CD14-positive monocyte (primary cell): Measurements from ENCODE around the gene NARF. TPM values are rescaled to one million over a fixed set of nuclear protein-coding genes. Genes with fewer than 3 reads are reported as not detected.

Experiments used
- DNase-seq, 3 donors: peaks; one replicate each; pipeline ENCODE4 v3.0.0-alpha.2; 2011 to 2022
- H2AFZ ChIP-seq: 2 replicates; pipeline ENCODE4 v1.6.0; 2012; ENCODE audit warnings: mild to moderate bottlenecking, low read depth, low read length, inconsistent platforms; ENCODE audit not compliant: insufficient read depth, poor library complexity, severe bottlenecking
- H3K27ac ChIP-seq, 2 donors: 1 replicate in 1 of 2; 2 replicates in 1 of 2; pipeline ENCODE4 v1.5.1; 2012 to 2013; ENCODE audit warnings: low read length in 2 of 2, control low read depth in 1 of 2, inconsistent platforms in 1 of 2, low read depth in 1 of 2, mild to moderate bottlenecking in 1 of 2
- H3K27me3 ChIP-seq, 2 donors: one replicate each; pipeline versions ENCODE4 v1.6.0 to v1.6.1; 2011 to 2013; ENCODE audit warnings: low read length in 2 of 2; ENCODE audit not compliant: control insufficient read depth in 2 of 2, insufficient read depth in 2 of 2
- H3K36me3 ChIP-seq, 2 donors: replicated peaks in 1 of 2; 1 replicate in 1 of 2; 2 replicates in 1 of 2; pipeline versions ENCODE4 v1.5.1 to v1.6.1; 2012 to 2013; ENCODE audit warnings: low read length in 2 of 2, control low read depth in 1 of 2, inconsistent platforms in 1 of 2, mild to moderate bottlenecking in 1 of 2; ENCODE audit not compliant: insufficient read depth in 2 of 2, control insufficient read depth in 1 of 2
- H3K4me1 ChIP-seq, 2 donors: 1 replicate in 1 of 2; 2 replicates in 1 of 2; pipeline versions ENCODE4 v1.5.1 to v1.6.1; 2012 to 2013; ENCODE audit warnings: low read length in 2 of 2, control low read depth in 1 of 2, inconsistent platforms in 1 of 2, mild to moderate bottlenecking in 1 of 2, moderate library complexity in 1 of 2; ENCODE audit not compliant: insufficient read depth in 2 of 2, control insufficient read depth in 1 of 2
- H3K4me2 ChIP-seq: replicated peaks from 2 replicates; pipeline ENCODE3; 2012; ENCODE audit warnings: low read length, moderate library complexity, mild to moderate bottlenecking; ENCODE audit not compliant: poor library complexity, severe bottlenecking; ENCODE audit errors: extremely low read depth
- H3K4me3 ChIP-seq, 3 experiments: fragments of 200-600 bp in 1 of 3; sonication (generic) in 1 of 3; replicated peaks in 1 of 3; 1 replicate in 2 of 3; 2 replicates in 1 of 3; pipeline ENCODE4 v1.5.1; 2011 to 2013; ENCODE audit warnings: low read length in 3 of 3, mild to moderate bottlenecking in 3 of 3, control low read depth in 2 of 3, low read depth in 2 of 3, inconsistent platforms in 1 of 3, moderate library complexity in 1 of 3
- H3K79me2 ChIP-seq: 2 replicates; pipeline ENCODE4 v1.6.0; 2012; ENCODE audit warnings: mild to moderate bottlenecking, control low read depth, inconsistent platforms, low read length, moderate library complexity; ENCODE audit not compliant: insufficient read depth
- H3K9ac ChIP-seq: 2 replicates; pipeline ENCODE4 v1.6.0; 2017; ENCODE audit warnings: low read length, mild to moderate bottlenecking; ENCODE audit not compliant: insufficient read depth, poor library complexity, severe bottlenecking
- H3K9me3 ChIP-seq, 2 donors: replicated peaks in 1 of 2; 1 replicate in 1 of 2; 2 replicates in 1 of 2; pipeline versions ENCODE4 v1.5.1 to v1.6.1; 2012 to 2013; ENCODE audit warnings: low read length in 2 of 2, control low read depth in 1 of 2; ENCODE audit not compliant: control insufficient read depth in 1 of 2, insufficient read depth in 1 of 2
- H4K20me1 ChIP-seq: 2 replicates; pipeline ENCODE4 v1.6.0; 2012; ENCODE audit warnings: mild to moderate bottlenecking, low read length, control low read depth, moderate library complexity; ENCODE audit not compliant: insufficient read depth
- H3K27ac Mint-ChIP-seq, 7 donors: one replicate each; pipeline ENCODE4 v1.8.0; 2020; ENCODE audit warnings: mild to moderate bottlenecking in 7 of 7, mixed read lengths in 7 of 7, moderate library complexity in 6 of 7, inconsistent platforms in 2 of 7
- H3K27me3 Mint-ChIP-seq, 3 donors: one replicate each; pipeline ENCODE4 v1.8.0; 2021 to 2022; ENCODE audit warnings: low read depth in 3 of 3, mild to moderate bottlenecking in 3 of 3, mixed read lengths in 3 of 3, moderate library complexity in 3 of 3, inconsistent platforms in 1 of 3
- H3K36me3 Mint-ChIP-seq, 2 donors: one replicate each; pipeline ENCODE4 v1.8.0; 2020; ENCODE audit warnings: mixed read lengths in 2 of 2, inconsistent platforms in 1 of 2, mild to moderate bottlenecking in 1 of 2
- H3K4me1 Mint-ChIP-seq: one replicate; pipeline ENCODE4 v1.8.0; 2020; ENCODE audit warnings: mild to moderate bottlenecking, mixed read lengths
- H3K4me3 Mint-ChIP-seq, 2 donors: one replicate each; pipeline ENCODE4 v1.8.0; 2020; ENCODE audit warnings: mild to moderate bottlenecking in 2 of 2, mixed read lengths in 2 of 2, moderate library complexity in 1 of 2
- H3K9me3 Mint-ChIP-seq, 7 donors: one replicate each; pipeline ENCODE4 v1.8.0; 2020 to 2022; ENCODE audit warnings: mixed read lengths in 7 of 7, mild to moderate bottlenecking in 6 of 7, moderate library complexity in 6 of 7, inconsistent platforms in 2 of 7
- WGBS: methylation state at CpG from one replicate; pipeline ENCODE4 v1.1.5; 2013; ENCODE audit warnings: missing lambda C conversion rate; ENCODE audit not compliant: insufficient coverage; 5-methylcytosine and 5-hydroxymethylcytosine counted together
- intact Hi-C, 2 donors: fragments of 100-400 bp; cut with micrococcal nuclease; formaldehyde crosslinking; loops; one replicate each; pipeline versions ENCODE4 v1.15.0 to v1.15.1; 2023
- polyA plus RNA-seq, 3 donors: library from polyadenylated mRNA; depleted of rRNA in 1 of 3; unstranded in 2 of 3; stranded (reverse) in 1 of 3; fragments of 300-500 nt in 2 of 3; fragments of >200 nt in 1 of 3; fragmentation: Illumina TruSeq in 2 of 3; gene quantifications; 1 replicate in 2 of 3; 2 replicates in 1 of 3; pipeline ENCODE4 v1.2.3, GENCODE V29; 2012 to 2021
- TF ChIP-seq, protein P1 (sequence below): fragments of 200-600 bp; IDR thresholded peaks from one replicate; pipeline ENCODE4 v1.8.0; 2022; ENCODE audit warnings: antibody characterized with exemption, mild to moderate bottlenecking

Gene NARF
- polyA plus RNA-seq, 3 donors: 91.2 to 101 (median 100) TPM

DNA sequence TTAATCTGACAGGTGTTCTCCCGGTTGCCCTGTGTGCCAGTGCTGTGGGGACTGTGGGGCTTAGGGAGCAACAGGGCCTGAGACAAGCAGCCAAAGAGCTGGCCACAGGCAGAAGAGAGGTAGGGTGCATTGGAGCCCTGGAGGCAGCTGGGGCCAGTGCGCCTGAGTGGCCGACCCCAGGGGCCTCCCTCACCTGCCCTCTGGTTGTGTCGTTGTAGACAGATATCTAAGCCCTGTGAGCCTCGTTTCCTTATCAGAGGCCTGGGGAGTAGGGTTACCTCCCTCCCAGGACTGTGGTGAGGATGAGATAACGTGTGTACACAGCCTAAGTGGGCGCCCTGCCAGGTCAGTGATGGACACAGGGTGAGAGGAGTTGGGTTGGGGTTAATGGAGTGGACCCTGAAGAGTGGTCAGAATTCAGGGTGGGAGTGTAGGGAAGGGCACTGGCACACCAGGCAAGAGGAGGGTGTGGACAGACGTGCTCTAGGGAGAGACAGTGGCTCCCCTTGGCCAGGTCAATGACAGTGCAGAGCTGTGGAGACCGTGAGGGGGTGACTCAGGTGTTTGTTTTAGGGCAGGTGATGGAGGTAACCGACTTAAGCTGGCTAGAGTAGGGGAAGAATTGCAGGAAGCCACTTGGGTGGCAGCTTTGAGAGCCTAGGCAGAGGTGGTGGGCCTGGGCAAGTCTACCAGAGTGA, 3.4 kb downstream of the NARF start:
- Histone ChIP-seq H3K4me2 (no peak overlapping the region), H3K9ac (no peak overlapping the region), H3K27ac (no peak overlapping the region), H3K79me2 (peaks cover 26% of the 10 kb centered on the region), H3K9me3 (no peaks in the 10 kb centered on the region), H3K4me1 (peaks cover 18 to 23% of the 10 kb centered on the region in 2 donors), H3K27me3 (no peaks in the 10 kb centered on the region), H4K20me1 (peaks cover 39% of the 10 kb centered on the region), H3K36me3 (peaks cover 59 to 71% of the 10 kb centered on the region in 2 donors), H3K4me3 (no peak overlapping the region), H2AFZ (no peak overlapping the region)
- Mint-ChIP-seq H3K4me1 (peaks cover 17% of the 10 kb centered on the region), H3K9me3 (no peaks in the 10 kb centered on the region), H3K4me3 (no peak overlapping the region), H3K27me3 (peaks cover 0 to 1% (median 0%) of the 10 kb centered on the region in 3 donors), H3K36me3 (peaks cover 60 to 69% of the 10 kb centered on the region in 2 donors), H3K27ac (peak overlapping the region in 4 of 7 donors; percentile 10 to 70 (median 48))
- WGBS: 95% methylated on average over 6 of the region's 10 CpGs
- no peak for DNase-seq
- TF ChIP-seq, protein P1, sequence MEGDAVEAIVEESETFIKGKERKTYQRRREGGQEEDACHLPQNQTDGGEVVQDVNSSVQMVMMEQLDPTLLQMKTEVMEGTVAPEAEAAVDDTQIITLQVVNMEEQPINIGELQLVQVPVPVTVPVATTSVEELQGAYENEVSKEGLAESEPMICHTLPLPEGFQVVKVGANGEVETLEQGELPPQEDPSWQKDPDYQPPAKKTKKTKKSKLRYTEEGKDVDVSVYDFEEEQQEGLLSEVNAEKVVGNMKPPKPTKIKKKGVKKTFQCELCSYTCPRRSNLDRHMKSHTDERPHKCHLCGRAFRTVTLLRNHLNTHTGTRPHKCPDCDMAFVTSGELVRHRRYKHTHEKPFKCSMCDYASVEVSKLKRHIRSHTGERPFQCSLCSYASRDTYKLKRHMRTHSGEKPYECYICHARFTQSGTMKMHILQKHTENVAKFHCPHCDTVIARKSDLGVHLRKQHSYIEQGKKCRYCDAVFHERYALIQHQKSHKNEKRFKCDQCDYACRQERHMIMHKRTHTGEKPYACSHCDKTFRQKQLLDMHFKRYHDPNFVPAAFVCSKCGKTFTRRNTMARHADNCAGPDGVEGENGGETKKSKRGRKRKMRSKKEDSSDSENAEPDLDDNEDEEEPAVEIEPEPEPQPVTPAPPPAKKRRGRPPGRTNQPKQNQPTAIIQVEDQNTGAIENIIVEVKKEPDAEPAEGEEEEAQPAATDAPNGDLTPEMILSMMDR: no peak
- intact Hi-C loops: no loop called here

DNA sequence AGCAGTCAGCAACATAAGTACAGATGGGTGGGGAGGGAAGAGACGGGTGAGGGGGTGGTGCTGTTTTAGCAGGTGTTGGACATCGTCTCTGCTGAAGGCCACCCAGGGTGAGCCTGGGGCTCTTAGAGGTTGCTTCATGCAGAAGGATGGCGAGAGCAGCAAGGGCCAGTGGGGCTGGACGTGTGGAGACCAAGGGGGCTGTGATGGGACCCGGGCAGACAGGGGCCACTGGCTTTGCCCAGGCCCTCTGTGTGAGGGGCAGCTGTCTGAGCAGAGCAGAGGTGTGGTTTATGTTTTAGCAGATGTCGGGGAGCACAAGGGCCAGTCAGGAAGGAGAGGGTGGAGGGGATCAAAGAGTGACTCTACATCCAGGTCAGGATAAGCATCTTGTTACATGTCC, 4.8 kb downstream of the NARF start:
- peaks cover 0 to 1% (median 0%) of the 10 kb centered on the region in 3 donors for H3K27me3 Mint-ChIP-seq
- Histone ChIP-seq H3K36me3 (peaks cover 66 to 85% of the 10 kb centered on the region in 2 donors), H3K79me2 (peaks cover 26% of the 10 kb centered on the region), H3K9ac (no peak overlapping the region), H2AFZ (no peak overlapping the region), H3K27me3 (no peaks in the 10 kb centered on the region), H3K9me3 (no peaks in the 10 kb centered on the region), H3K27ac (no peak overlapping the region), H3K4me2 (no peak overlapping the region), H3K4me1 (peaks cover 7 to 10% of the 10 kb centered on the region in 2 donors), H4K20me1 (peaks cover 39% of the 10 kb centered on the region), H3K4me3 (no peak overlapping the region)
- DNase-seq: no peak
- TF ChIP-seq, protein P1: no peak
- peak overlapping the region in 4 of 7 donors; percentile 20 to 66 (median 50) for H3K27ac Mint-ChIP-seq
- peaks cover 67 to 84% of the 10 kb centered on the region in 2 donors for H3K36me3 Mint-ChIP-seq
- no peaks in the 10 kb centered on the region for H3K9me3 Mint-ChIP-seq
- H3K4me1 Mint-ChIP-seq: peaks cover 7% of the 10 kb centered on the region
- intact Hi-C loops: no loop called here
- no peak overlapping the region for H3K4me3 Mint-ChIP-seq
- WGBS: 94% methylated on average over 6 of the region's 6 CpGs
